GM12878 (cell line): ENCODE results near the gene CNIH1.

Experiments
- CTCF ChIP-seq, 3 experiments: IDR thresholded peaks in 2 of 3; conservative IDR thresholded peaks in 1 of 3; 2 replicates each; pipeline ENCODE4 v1.5.1; 2011; ENCODE audit warnings: low read depth in 3 of 3, low read length in 3 of 3, mild to moderate bottlenecking in 3 of 3, control low read depth in 2 of 3, moderate library complexity in 2 of 3, inconsistent platforms in 1 of 3, mixed read lengths in 1 of 3; ENCODE audit not compliant: control insufficient read depth in 2 of 3, insufficient read depth in 1 of 3; ENCODE audit errors: extremely low read depth in 1 of 3
- ELK1 ChIP-seq: IDR thresholded peaks from 2 replicates; pipeline ENCODE4 v1.6.1; 2012; ENCODE audit warnings: low read depth, low read length, improper control_type of control experiment
- FOS ChIP-seq: IDR thresholded peaks from 3 replicates; pipeline ENCODE4 v1.6.1; 2011; ENCODE audit warnings: borderline replicate concordance; ENCODE audit not compliant: insufficient read length; ENCODE audit errors: extremely low read depth
- POLR2A ChIP-seq: IDR thresholded peaks from 2 replicates; pipeline ENCODE4 v1.6.1; 2011; ENCODE audit warnings: low read depth, mild to moderate bottlenecking, low read length
- ZSCAN29 ChIP-seq: fragments of 450-650 bp; IDR thresholded peaks from 2 replicates; pipeline ENCODE4 v1.6.1; 2017; ENCODE audit warnings: mild to moderate bottlenecking, moderate library complexity
- ZZZ3 ChIP-seq: IDR thresholded peaks from 2 replicates; pipeline ENCODE4 v1.6.1; 2011; ENCODE audit warnings: low read depth; ENCODE audit not compliant: control insufficient read depth, insufficient read length
- TF ChIP-seq, protein P1 (sequence below): fragments of 450-650 bp; IDR thresholded peaks from 2 replicates; pipeline ENCODE4 v1.6.1; 2016; ENCODE audit warnings: mild to moderate bottlenecking

DNA sequence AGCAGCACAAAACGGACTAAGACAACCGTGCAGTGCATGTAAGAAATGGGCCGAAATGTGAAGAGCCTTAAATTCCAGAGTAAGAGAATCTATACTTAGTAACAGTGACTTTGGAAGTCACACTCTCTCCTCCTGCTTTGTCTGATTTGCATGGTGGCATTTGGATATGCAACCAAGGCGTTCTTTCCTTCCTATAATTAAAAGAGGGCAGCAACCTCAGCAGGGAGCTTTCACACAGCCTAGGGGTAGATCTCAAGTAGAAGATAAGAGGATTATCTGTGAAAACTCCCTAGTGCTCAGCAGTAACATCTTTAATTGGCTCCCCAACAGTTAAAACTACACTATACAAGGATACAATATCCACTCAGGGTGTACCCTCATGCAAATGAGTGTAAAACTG lies 31.1 kb upstream of the CNIH1 start:
- TF ChIP-seq POLR2A (no peak), ZSCAN29 (no peak), ELK1 (no peak), FOS (no peak), ZZZ3 (no peak), CTCF (IDR thresholded peaks at IDR 0.05 in 2 of 3, conservative IDR thresholded peaks at IDR 0.05 in 1 of 3; ENCODE audit: control insufficient read depth in 2 of 3, extremely low read depth in 1 of 3, insufficient read depth in 1 of 3, low read depth in 3 of 3, low read length in 3 of 3) (no peak)
- TF ChIP-seq, protein P1, sequence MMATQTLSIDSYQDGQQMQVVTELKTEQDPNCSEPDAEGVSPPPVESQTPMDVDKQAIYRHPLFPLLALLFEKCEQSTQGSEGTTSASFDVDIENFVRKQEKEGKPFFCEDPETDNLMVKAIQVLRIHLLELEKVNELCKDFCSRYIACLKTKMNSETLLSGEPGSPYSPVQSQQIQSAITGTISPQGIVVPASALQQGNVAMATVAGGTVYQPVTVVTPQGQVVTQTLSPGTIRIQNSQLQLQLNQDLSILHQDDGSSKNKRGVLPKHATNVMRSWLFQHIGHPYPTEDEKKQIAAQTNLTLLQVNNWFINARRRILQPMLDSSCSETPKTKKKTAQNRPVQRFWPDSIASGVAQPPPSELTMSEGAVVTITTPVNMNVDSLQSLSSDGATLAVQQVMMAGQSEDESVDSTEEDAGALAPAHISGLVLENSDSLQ = no peak
